ENCODE data around the gene SYN1. TPM values are rescaled to one million over a fixed set of nuclear protein-coding genes. Genes with fewer than 3 reads are reported as not detected.
"Not testable (repeated sequence)": the region's sequence is repeated elsewhere in the genome, so short reads cannot be mapped to it uniquely, and the experiment has no call there.

The SYN1 gene
- total RNA-seq = 1 to 10 TPM in 1 of 2 donors, under 1 TPM in 1; 0.52 to 1.1 TPM
- 0 to 0.08 reads per million in 2 donors for total RNA-seq

DNA sequence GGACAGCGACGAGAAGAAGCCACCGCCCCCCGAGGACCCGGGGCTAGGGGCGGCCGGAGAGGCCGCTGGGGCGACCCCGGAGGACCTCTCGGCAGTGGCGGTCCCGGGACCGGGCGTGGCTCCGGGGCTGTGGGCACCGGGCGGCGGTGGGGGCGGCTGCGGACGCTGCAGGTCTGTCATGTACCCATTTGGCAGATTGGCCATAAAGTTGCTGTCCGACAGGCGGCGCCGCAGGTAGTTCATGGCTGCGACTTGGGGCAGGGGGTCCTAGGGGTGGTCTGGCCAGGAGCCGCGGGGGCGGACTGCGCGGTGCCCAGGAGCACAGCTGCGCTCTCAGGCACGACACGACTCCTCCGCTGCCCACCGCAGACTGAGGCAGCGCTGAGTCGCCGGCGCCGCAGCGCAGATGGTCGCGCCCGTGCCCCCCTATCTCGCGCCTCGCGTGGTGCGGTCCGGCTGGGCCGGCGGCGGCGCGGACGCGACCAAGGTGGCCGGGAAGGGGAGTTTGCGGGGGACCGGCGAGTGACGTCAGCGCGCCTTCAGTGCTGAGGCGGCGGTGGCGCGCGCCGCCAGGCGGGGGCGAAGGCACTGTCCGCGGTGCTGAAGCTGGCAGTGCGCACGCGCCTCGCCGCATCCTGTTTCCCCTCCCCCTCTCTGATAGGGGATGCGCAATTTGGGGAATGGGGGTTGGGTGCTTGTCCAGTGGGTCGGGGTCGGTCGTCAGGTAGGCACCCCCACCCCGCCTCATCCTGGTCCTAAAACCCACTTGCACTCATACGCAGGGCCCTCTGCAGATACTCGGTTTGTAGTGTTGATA lies at the start of gene SYN1:
TSS of gene SYN1 (minus strand) at position 372 of the 817 bp plus-strand sequence. CDS start at position 243, 129 bp downstream.
- Mint-ChIP-seq H3K27me3 (no peaks in the 10 kb centered on the region), H3K4me1 (peaks cover 6% of the 10 kb centered on the region), H3K4me3 (peak within 1 kb of the TSS; percentile 64), H3K27ac (peak within 1 kb of the TSS; percentile 11), H3K36me3 (ENCODE audit: low read depth) (no peaks in the 10 kb centered on the region)
- peak; percentile 69 to 74 (median 72) for DNase-seq
- no peaks in the 10 kb centered on the region for H3K9me3 ChIP-seq (ENCODE audit: control insufficient read depth, low read length, poor library complexity, severe bottlenecking)
- peak; percentile 90 for ATAC-seq

DNA sequence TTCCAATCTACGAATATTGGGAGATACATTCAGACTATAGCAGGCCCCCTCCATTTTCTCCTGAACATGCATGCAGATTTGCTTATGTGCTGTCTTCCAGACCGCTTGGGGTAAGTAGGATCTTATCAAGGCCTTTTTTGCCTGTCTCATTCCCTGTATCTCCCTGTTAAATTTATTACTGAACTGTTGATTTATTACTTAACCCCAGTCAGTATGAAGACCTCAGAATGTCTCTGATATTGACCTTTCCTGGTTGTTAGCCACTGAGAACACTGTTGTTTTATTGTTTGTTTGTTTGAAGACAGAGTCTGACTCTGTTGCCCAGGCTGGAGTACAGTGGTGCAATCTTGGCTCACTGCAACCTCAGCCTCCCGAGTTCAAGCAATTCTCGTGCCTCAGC lies 46.1 kb upstream of the SYN1 start:
- H3K4me1 Mint-ChIP-seq; H3K4me3 Mint-ChIP-seq; DNase-seq; H3K27ac Mint-ChIP-seq; H3K36me3 Mint-ChIP-seq (ENCODE audit: low read depth); H3K27me3 Mint-ChIP-seq; ATAC-seq; H3K9me3 ChIP-seq (ENCODE audit: control insufficient read depth, low read length, poor library complexity, severe bottlenecking): not testable (repeated sequence)

DNA sequence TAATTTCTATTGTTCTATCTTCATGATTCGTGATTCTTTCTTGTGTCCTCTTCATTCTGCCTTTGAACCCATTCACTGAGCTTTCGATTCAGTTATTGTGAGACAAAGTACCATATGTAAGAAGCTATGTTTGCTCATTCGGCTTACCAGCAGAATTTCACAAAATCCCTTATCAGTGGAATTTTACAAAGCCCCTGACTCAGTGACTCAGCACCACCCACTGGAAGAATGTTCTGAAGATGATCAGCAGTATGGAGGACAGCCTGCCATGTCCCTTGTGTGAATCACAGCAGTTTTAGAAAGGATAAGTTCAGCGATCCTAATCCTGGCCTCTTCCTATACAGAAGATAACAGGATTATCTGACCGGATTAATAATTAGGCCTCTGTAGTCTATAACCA lies 45.1 kb upstream of the SYN1 start:
- ATAC-seq (no peak), DNase-seq (no peak)
- Mint-ChIP-seq H3K36me3 (ENCODE audit: low read depth) (no peaks in the 10 kb centered on the region), H3K4me1 (no peaks in the 10 kb centered on the region), H3K27me3 (no peaks in the 10 kb centered on the region), H3K4me3 (no peak overlapping the region), H3K27ac (no peak overlapping the region)
- no peaks in the 10 kb centered on the region for H3K9me3 ChIP-seq (ENCODE audit: control insufficient read depth, low read length, poor library complexity, severe bottlenecking)

DNA sequence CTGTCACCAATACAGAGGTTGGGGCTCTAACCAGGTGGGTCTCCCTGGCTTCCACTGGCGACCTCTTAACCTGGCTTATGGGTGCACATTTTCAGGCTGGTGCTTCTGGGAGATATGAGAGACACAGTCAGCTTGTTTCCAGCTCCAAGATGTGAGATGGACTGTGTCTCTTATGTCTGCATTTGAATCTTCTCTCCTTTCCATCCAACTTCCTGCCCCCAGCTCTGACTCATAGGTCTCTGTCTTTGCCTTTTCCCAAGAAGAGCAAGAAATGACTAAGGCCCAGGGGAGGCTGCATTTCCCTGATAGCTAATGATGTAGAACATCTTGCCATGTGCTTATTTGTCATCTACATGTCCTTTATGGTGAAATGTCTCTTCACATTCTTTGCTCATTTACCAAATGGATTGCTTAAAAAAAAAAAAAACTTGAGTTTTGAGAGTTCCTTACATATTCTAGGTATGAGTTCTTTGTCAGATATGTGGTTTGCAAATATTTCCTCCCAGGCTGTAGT lies 42.5 kb upstream of the SYN1 start:
- Mint-ChIP-seq H3K36me3 (ENCODE audit: low read depth) (no peaks in the 10 kb centered on the region), H3K4me3 (no peak overlapping the region), H3K4me1 (peaks cover 5% of the 10 kb centered on the region), H3K27ac (no peak overlapping the region), H3K27me3 (no peaks in the 10 kb centered on the region)
- ATAC-seq (no peak), DNase-seq (no peak)
- no peaks in the 10 kb centered on the region for H3K9me3 ChIP-seq (ENCODE audit: control insufficient read depth, low read length, poor library complexity, severe bottlenecking)

DNA sequence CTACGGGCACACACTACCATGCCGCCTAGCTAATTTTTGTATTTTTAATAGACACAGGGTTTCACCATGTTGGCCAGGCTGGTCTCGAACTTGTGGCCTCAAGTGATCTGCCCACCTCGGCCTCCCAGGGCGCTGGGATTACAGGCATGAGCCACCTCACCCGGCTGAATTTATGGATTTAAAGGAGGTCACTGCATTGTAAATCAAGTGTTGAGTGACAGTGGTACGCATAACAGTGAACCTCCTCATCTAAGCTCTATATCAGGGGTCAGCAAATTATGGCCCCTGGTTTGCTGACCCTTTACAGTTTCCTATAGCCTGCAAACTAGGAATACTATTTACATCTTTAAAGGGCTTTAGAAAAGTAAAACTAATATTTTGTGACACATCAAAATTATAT lies 41.9 kb upstream of the SYN1 start:
- Mint-ChIP-seq H3K4me1 (peaks cover 5% of the 10 kb centered on the region), H3K36me3 (ENCODE audit: low read depth) (peaks cover under 1% of the 10 kb centered on the region), H3K27ac (no peak overlapping the region), H3K27me3 (no peaks in the 10 kb centered on the region), H3K4me3 (no peak overlapping the region)
- H3K9me3 ChIP-seq (ENCODE audit: control insufficient read depth, low read length, poor library complexity, severe bottlenecking) = no peaks in the 10 kb centered on the region
- DNase-seq (no peak), ATAC-seq (no peak)

DNA sequence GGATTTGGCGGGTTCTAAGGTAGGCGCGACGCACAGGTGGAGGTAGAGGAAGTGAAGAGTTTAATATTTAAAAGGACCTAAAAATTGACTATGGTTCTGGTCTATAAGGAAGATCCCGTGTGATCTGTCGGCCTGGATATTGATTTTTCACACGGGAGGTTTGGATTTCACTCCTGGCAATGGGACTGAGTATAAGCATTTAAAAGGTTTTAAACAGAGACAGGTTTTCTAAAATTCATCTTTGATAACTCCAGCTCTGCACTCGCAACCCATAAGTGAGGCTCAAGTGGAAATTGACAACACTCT lies 39.7 kb upstream of the SYN1 start:
- peaks cover 8% of the 10 kb centered on the region for H3K36me3 Mint-ChIP-seq (ENCODE audit: low read depth)
- peak overlapping the region; percentile 91 for H3K27ac Mint-ChIP-seq
- ATAC-seq = no peak
- H3K27me3 Mint-ChIP-seq = no peaks in the 10 kb centered on the region
- DNase-seq = no peak
- no peaks in the 10 kb centered on the region for H3K9me3 ChIP-seq (ENCODE audit: control insufficient read depth, low read length, poor library complexity, severe bottlenecking)
- peaks cover 13% of the 10 kb centered on the region for H3K4me1 Mint-ChIP-seq
- H3K4me3 Mint-ChIP-seq = peak overlapping the region; percentile 80

DNA sequence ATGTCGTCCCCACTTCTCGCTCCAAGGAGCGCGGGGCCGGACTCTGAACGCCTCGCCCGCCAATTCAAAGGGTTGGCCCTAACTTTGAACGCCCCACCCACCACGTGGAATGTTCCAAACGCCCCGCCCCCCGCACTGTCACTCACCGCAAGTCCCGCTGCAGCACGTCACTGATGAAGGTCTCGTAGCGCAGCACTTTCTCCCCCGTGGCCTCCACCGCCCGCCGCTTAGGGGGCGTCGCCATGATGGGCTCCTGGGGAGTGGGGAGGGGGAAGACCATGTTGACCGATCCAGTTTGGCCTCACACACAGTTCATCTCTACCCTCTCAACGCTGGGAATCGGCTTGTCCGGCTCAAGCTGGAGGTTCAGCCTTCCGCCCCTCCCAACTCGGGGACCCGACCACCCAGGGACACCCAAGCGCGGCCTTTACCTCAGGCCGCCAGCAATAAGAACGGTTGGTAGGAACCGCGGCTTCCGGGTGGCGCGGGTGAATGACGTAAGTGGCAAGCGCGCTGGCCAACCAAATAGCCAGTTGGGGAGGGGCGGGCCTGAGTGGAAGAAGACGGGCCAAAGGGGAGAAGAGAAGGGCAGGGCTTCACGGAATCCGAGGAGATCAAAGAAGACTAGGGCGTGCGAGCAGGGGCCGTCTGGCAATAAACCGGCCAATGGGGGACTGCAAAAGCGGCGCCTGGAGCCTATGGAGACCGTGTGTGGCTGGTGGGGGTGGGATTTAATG lies 39.2 kb upstream of the SYN1 start, which contains the start of gene UXT:
TSS of gene UXT (minus strand) at position 497 of the 737 bp plus-strand sequence. CDS start at position 244, 253 bp downstream.
- Mint-ChIP-seq H3K4me1 (peaks cover 13% of the 10 kb centered on the region), H3K36me3 (ENCODE audit: low read depth) (peaks cover 8% of the 10 kb centered on the region), H3K27ac (peak within 1 kb of the TSS; percentile 91), H3K4me3 (peak within 1 kb of the TSS; percentile 80), H3K27me3 (no peaks in the 10 kb centered on the region)
- no peaks in the 10 kb centered on the region for H3K9me3 ChIP-seq (ENCODE audit: control insufficient read depth, low read length, poor library complexity, severe bottlenecking)
- DNase-seq (peak; percentile 81 to 88 (median 82)), ATAC-seq (peak; percentile 86)

DNA sequence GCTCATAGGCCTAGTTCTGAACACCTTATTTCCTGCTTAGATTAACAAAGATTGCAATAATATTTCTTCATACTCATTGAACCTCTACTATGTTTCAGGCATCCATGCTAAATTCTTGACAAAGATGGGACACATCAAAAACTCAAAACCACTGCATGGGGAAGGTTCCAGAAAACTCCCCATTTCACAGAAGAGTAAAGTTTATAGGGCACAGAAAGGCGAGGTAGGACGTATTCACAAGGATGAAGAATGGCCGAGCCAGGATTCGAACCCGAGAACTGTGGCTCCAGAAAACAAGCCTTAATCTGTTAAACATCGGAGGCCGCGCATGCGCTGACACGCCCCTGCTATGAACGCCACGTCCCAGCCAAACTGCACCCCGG lies 38.6 kb upstream of the SYN1 start:
- no peaks in the 10 kb centered on the region for H3K9me3 ChIP-seq (ENCODE audit: control insufficient read depth, low read length, poor library complexity, severe bottlenecking)
- ATAC-seq = no peak
- no peak for DNase-seq
- peak overlapping the region; percentile 80 for H3K4me3 Mint-ChIP-seq
- peaks cover 13% of the 10 kb centered on the region for H3K4me1 Mint-ChIP-seq
- H3K27ac Mint-ChIP-seq = peak overlapping the region; percentile 91
- H3K36me3 Mint-ChIP-seq (ENCODE audit: low read depth) = peaks cover 10% of the 10 kb centered on the region
- no peaks in the 10 kb centered on the region for H3K27me3 Mint-ChIP-seq

DNA sequence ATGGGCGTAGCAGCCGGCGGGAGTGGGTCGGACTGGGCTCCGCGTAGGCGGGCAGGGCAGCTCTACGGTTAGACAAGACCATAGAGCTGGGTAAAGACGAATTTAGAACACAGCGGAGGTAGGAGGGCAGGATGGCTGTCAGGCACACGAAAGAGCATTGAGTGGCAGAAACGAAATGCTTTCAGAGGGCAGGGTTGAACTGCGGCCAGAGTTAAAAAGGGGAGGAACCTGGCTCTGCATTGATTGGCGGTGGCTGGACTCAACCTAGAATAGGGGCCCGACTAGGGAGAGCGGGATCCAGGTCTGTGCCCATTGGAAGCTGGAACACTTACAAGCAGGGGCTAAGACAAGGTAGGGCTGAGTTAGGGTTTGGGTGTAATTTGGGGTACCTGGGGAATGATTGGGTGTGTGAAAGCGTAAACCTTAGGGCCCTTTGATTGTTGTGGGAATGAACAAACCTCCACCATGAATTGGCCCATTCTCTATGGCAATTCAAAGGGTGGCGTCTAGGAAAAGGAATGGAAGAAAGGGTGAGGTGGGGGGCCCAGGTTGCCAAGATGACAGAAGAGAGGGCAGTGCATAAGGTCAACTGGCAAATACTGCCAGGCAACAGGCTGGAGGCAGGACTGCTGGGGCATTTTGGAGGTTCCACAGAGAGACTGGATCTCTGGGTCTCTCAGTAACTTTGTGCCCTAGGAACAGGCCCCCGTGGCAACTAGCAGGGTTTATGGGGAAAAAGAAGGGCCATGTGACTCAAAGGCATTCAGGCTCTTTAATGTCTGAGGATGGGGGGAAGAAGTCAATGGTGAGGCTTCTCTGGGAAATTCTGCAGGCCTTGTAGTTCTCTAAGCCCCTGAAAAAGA lies 31.6 kb upstream of the SYN1 start:
- H3K9me3 ChIP-seq (ENCODE audit: control insufficient read depth, low read length, poor library complexity, severe bottlenecking) = no peaks in the 10 kb centered on the region
- Mint-ChIP-seq H3K36me3 (ENCODE audit: low read depth) (peaks cover 10% of the 10 kb centered on the region), H3K27ac (peak overlapping the region; percentile 94), H3K4me3 (peak overlapping the region; percentile 96), H3K4me1 (peaks cover 32% of the 10 kb centered on the region), H3K27me3 (no peaks in the 10 kb centered on the region)
- DNase-seq (no peak), ATAC-seq (no peak)

DNA sequence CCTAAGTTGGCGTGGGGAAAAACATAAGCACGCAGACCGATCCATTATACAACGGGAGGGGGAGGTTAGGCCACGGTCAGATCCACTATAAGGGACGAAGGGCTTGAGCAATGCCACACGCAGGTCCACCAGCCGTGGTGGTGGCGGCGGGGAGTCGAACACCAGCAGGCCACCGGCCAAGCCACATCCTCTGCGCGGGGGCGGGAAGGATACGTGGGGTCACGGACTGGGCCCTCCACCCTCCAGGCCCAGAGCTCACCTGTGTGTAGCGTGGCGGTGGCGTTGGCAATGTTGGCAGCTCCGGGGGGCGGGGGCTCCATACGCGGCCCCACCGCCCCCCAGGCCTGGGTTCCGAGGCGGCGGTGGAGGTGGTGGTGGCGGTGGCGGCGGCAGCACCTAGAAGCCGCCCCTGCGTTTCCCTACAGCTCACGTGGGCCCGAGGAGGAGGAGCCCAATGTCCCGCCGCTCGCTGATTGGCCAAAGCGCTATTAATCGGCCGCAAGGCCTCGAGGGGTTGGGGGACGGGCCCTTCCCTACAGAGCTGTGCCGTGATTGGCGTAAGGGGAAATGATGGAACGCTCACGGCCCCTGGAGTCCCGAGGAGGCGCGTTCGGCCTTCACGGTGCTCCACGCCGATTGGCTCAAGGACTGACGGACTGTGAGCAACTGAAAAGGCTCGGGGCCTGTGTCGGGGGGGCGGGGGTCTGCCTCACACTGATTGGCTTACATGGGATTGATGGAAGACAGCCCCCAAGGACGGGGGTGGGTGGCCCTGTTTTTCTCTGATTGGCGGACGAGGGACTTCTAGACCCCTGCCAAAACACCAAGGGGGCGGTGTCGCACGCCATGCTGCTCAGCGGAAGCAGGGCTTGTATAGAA lies 30.7 kb upstream of the SYN1 start, which contains the start of gene ELK1:
TSS of gene ELK1 (minus strand) at position 400 of the 879 bp plus-strand sequence. CDS start 9,122 bp downstream, outside the sequence.
- H3K36me3 Mint-ChIP-seq (ENCODE audit: low read depth) = peaks cover 5% of the 10 kb centered on the region
- peaks cover 27% of the 10 kb centered on the region for H3K4me1 Mint-ChIP-seq
- H3K9me3 ChIP-seq (ENCODE audit: control insufficient read depth, low read length, poor library complexity, severe bottlenecking) = no peaks in the 10 kb centered on the region
- DNase-seq = peak; percentile 74 to 84 (median 74)
- ATAC-seq = peak; percentile 93
- H3K4me3 Mint-ChIP-seq = peak within 1 kb of the TSS; percentile 96
- H3K27ac Mint-ChIP-seq = peak within 1 kb of the TSS; percentile 94
- no peaks in the 10 kb centered on the region for H3K27me3 Mint-ChIP-seq

DNA sequence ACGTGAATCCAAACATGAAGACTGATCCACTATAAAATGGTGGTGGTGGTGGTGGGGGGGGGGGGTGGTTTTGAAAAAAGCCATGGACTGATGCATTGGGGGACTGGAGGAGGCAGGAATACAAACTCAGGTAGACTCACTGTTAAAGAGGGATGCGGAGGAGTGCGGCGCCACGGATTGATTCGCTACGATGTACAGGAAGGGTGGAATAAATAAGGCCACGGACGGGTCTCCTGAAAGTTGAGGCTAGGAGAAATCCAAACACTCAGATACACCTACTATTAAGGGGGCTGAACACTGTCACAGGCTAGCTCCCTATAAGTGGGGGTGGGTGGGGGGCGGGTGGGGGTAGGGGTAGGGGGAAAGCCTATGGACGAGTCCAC lies 30.1 kb upstream of the SYN1 start:
- peaks cover 29% of the 10 kb centered on the region for H3K4me1 Mint-ChIP-seq
- ATAC-seq (no peak), DNase-seq (no peak)
- no peaks in the 10 kb centered on the region for H3K27me3 Mint-ChIP-seq
- no peaks in the 10 kb centered on the region for H3K9me3 ChIP-seq (ENCODE audit: control insufficient read depth, low read length, poor library complexity, severe bottlenecking)
- H3K4me3 Mint-ChIP-seq = peak overlapping the region; percentile 96
- peak overlapping the region; percentile 94 for H3K27ac Mint-ChIP-seq
- H3K36me3 Mint-ChIP-seq (ENCODE audit: low read depth) = peaks cover 5% of the 10 kb centered on the region

DNA sequence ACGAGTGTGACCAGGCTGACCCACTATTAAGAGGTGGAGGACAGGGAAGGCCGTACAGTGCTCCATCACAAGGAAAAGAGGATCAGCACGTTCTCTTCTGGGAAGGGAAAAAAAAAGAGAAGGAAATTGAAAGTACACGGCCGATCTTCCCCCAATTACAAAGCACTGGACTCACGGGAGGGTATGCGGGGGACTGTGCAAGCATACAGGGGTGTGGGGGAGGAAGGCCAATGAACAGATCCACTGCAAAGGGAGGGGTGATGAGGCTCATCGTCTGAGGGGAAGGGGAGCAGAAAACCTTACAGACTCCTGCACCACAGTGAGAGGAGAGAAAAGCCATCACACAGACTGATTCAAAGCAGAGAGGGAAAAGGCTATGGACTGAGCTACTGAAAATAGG lies 29.6 kb upstream of the SYN1 start:
- Mint-ChIP-seq H3K36me3 (ENCODE audit: low read depth) (peaks cover 7% of the 10 kb centered on the region), H3K4me1 (peaks cover 34% of the 10 kb centered on the region), H3K27me3 (no peaks in the 10 kb centered on the region), H3K27ac (peak overlapping the region; percentile 94), H3K4me3 (peak overlapping the region; percentile 96)
- no peak for ATAC-seq
- H3K9me3 ChIP-seq (ENCODE audit: control insufficient read depth, low read length, poor library complexity, severe bottlenecking) = no peaks in the 10 kb centered on the region
- DNase-seq = no peak
